HEK293 (cell line): Measurements from ENCODE around the gene JOSD2.

Experiments used
- PRDM10 ChIP-seq: fragments of 450-650 bp; formaldehyde crosslinking; IDR thresholded peaks from 2 replicates; pipeline ENCODE4 v1.5.1; 2016; ENCODE audit warnings: missing biosample characterization, missing genetic modification characterization
- TSHZ1 ChIP-seq: fragments of 450-650 bp; formaldehyde crosslinking; IDR thresholded peaks from 2 replicates; pipeline ENCODE4 v1.5.1; 2016; ENCODE audit warnings: missing biosample characterization, missing genetic modification characterization, borderline replicate concordance

GRCh38 chr19:50501568-50502475 lies 9.2 kb downstream of the JOSD2 start:
- no peak for TF ChIP-seq PRDM10 (tag by site-specific recombination)
- no peak for TF ChIP-seq TSHZ1 (tag by site-specific recombination)
